ENCODE results near the gene IMP4.
A peak's percentile ranks its signal among the peaks of the same experiment; 100 is the strongest.

The IMP4 gene

GRCh38 chr2:130357864-130358263 is 15.2 kb downstream of the IMP4 start:
- no peak for DNase-seq (ENCODE audit: low spot score)

- DNase-seq (ENCODE audit: low spot score) = no peak
Measured at GRCh38 chr2:130358420-130359350, 16.0 kb downstream of the IMP4 start.

GRCh38 chr2:130359466-130359865 is 16.8 kb downstream of the IMP4 start:
- DNase-seq (ENCODE audit: low spot score) = no peak

- DNase-seq (ENCODE audit: low spot score) = no peak
Measured at GRCh38 chr2:130363479-130363878, 20.8 kb downstream of the IMP4 start.

- no peak for DNase-seq (ENCODE audit: low spot score)
Measured at GRCh38 chr2:130365075-130365474, 22.4 kb downstream of the IMP4 start.

- DNase-seq (ENCODE audit: low spot score) = no peak
Measured at GRCh38 chr2:130365963-130366362, 23.3 kb downstream of the IMP4 start.

GRCh38 chr2:130366720-130367119 is 24.0 kb downstream of the IMP4 start:
- no peak for DNase-seq (ENCODE audit: low spot score)

GRCh38 chr2:130368786-130369185 is 26.1 kb downstream of the IMP4 start:
- no peak for DNase-seq (ENCODE audit: low spot score)

- no peak for DNase-seq (ENCODE audit: low spot score)
Measured at GRCh38 chr2:130369311-130369964, 26.7 kb downstream of the IMP4 start.

- peak; percentile 1 for DNase-seq (ENCODE audit: low spot score)
Measured at GRCh38 chr2:130369965-130370341, 27.3 kb downstream of the IMP4 start.

- no peak for DNase-seq (ENCODE audit: low spot score)
Measured at GRCh38 chr2:130370490-130370889, 27.8 kb downstream of the IMP4 start.

GRCh38 chr2:130371723-130372054 is 29.0 kb downstream of the IMP4 start:
- DNase-seq (ENCODE audit: low spot score) = no peak

- peak; percentile 96 for DNase-seq (ENCODE audit: low spot score)
Measured at GRCh38 chr2:130372055-130372832, 29.5 kb downstream of the IMP4 start.

- peak; percentile 1 for DNase-seq (ENCODE audit: low spot score)
Measured at GRCh38 chr2:130372833-130373807, 30.4 kb downstream of the IMP4 start.

GRCh38 chr2:130373808-130374365 is 31.2 kb downstream of the IMP4 start:
- peak; percentile 1 for DNase-seq (ENCODE audit: low spot score)

GRCh38 chr2:130374587-130375290 is 32.0 kb downstream of the IMP4 start:
- peak; percentile 2 for DNase-seq (ENCODE audit: low spot score)

- DNase-seq (ENCODE audit: low spot score) = no peak
Measured at GRCh38 chr2:130375291-130376266, 32.9 kb downstream of the IMP4 start.

- peak; percentile 29 for DNase-seq (ENCODE audit: low spot score)
Measured at GRCh38 chr2:130376433-130377293, 34.0 kb downstream of the IMP4 start.
